ENCODE data around the gene P2RX2.

Gene P2RX2

GRCh38 chr12:132577191-132577920 lies 41.2 kb upstream of the P2RX2 start:
- Histone ChIP-seq H3K27me3 (ENCODE audit: low read depth, low read length) (no peaks in the 10 kb centered on the region), H3K36me3 (ENCODE audit: control insufficient read depth in 1 of 2, insufficient read depth in 2 of 2, low read length in 2 of 2) (peaks cover 0 to 81% of the 10 kb centered on the region in 2 donors), H3K4me1 (ENCODE audit: control insufficient read depth in 1 of 2, insufficient read depth in 2 of 2, low read length in 2 of 2) (peaks cover 0 to 3% of the 10 kb centered on the region in 2 donors), H3K27ac (ENCODE audit: low read length) (no peak overlapping the region), H3K9me3 (ENCODE audit: control insufficient read depth in 1 of 2, low read length in 2 of 2) (no peaks in the 10 kb centered on the region), H3K4me3 (ENCODE audit: low read depth in 1 of 2, low read length in 2 of 2) (no peak overlapping the region)

- peaks cover 0 to 3% of the 10 kb centered on the region in 2 donors for H3K4me1 ChIP-seq (ENCODE audit: control insufficient read depth in 1 of 2, insufficient read depth in 2 of 2, low read length in 2 of 2)
- no peaks in the 10 kb centered on the region for H3K9me3 ChIP-seq (ENCODE audit: control insufficient read depth in 1 of 2, low read length in 2 of 2)
- H3K4me3 ChIP-seq (ENCODE audit: low read depth in 1 of 2, low read length in 2 of 2) = no peak overlapping the region
- no peak overlapping the region for H3K27ac ChIP-seq (ENCODE audit: low read length)
- H3K36me3 ChIP-seq (ENCODE audit: control insufficient read depth in 1 of 2, insufficient read depth in 2 of 2, low read length in 2 of 2) = peaks cover 0 to 74% of the 10 kb centered on the region in 2 donors
- no peaks in the 10 kb centered on the region for H3K27me3 ChIP-seq (ENCODE audit: low read depth, low read length)
These were observed 40.5 kb upstream of the P2RX2 start for GRCh38 chr12:132578118-132578517.

GRCh38 chr12:132578826-132579225 lies 39.8 kb upstream of the P2RX2 start:
- H3K27me3 ChIP-seq (ENCODE audit: low read depth, low read length) = no peaks in the 10 kb centered on the region
- peaks cover 0 to 3% of the 10 kb centered on the region in 2 donors for H3K4me1 ChIP-seq (ENCODE audit: control insufficient read depth in 1 of 2, insufficient read depth in 2 of 2, low read length in 2 of 2)
- no peak overlapping the region for H3K4me3 ChIP-seq (ENCODE audit: low read depth in 1 of 2, low read length in 2 of 2)
- no peak overlapping the region for H3K27ac ChIP-seq (ENCODE audit: low read length)
- no peaks in the 10 kb centered on the region for H3K9me3 ChIP-seq (ENCODE audit: control insufficient read depth in 1 of 2, low read length in 2 of 2)
- peaks cover 0 to 67% of the 10 kb centered on the region in 2 donors for H3K36me3 ChIP-seq (ENCODE audit: control insufficient read depth in 1 of 2, insufficient read depth in 2 of 2, low read length in 2 of 2)

- Histone ChIP-seq H3K4me3 (ENCODE audit: low read depth in 1 of 2, low read length in 2 of 2) (no peak overlapping the region), H3K36me3 (ENCODE audit: control insufficient read depth in 1 of 2, insufficient read depth in 2 of 2, low read length in 2 of 2) (peaks cover 0 to 62% of the 10 kb centered on the region in 2 donors), H3K9me3 (ENCODE audit: control insufficient read depth in 1 of 2, low read length in 2 of 2) (no peaks in the 10 kb centered on the region), H3K4me1 (ENCODE audit: control insufficient read depth in 1 of 2, insufficient read depth in 2 of 2, low read length in 2 of 2) (peaks cover 0 to 3% of the 10 kb centered on the region in 2 donors), H3K27ac (ENCODE audit: low read length) (no peak overlapping the region), H3K27me3 (ENCODE audit: low read depth, low read length) (no peaks in the 10 kb centered on the region)
These were observed 38.8 kb upstream of the P2RX2 start for GRCh38 chr12:132579744-132580143.

- H3K27ac ChIP-seq (ENCODE audit: low read length) = no peak overlapping the region
- peaks cover 0 to 54% of the 10 kb centered on the region in 2 donors for H3K36me3 ChIP-seq (ENCODE audit: control insufficient read depth in 1 of 2, insufficient read depth in 2 of 2, low read length in 2 of 2)
- no peaks in the 10 kb centered on the region for H3K27me3 ChIP-seq (ENCODE audit: low read depth, low read length)
- no peaks in the 10 kb centered on the region for H3K9me3 ChIP-seq (ENCODE audit: control insufficient read depth in 1 of 2, low read length in 2 of 2)
- no peak overlapping the region for H3K4me3 ChIP-seq (ENCODE audit: low read depth in 1 of 2, low read length in 2 of 2)
- peaks cover 0 to 3% of the 10 kb centered on the region in 2 donors for H3K4me1 ChIP-seq (ENCODE audit: control insufficient read depth in 1 of 2, insufficient read depth in 2 of 2, low read length in 2 of 2)
These were observed 37.8 kb upstream of the P2RX2 start for GRCh38 chr12:132580701-132581292.

- no peaks in the 10 kb centered on the region for H3K9me3 ChIP-seq (ENCODE audit: control insufficient read depth in 1 of 2, low read length in 2 of 2)
- peaks cover 0 to 3% of the 10 kb centered on the region in 2 donors for H3K4me1 ChIP-seq (ENCODE audit: control insufficient read depth in 1 of 2, insufficient read depth in 2 of 2, low read length in 2 of 2)
- peaks cover 0 to 52% of the 10 kb centered on the region in 2 donors for H3K36me3 ChIP-seq (ENCODE audit: control insufficient read depth in 1 of 2, insufficient read depth in 2 of 2, low read length in 2 of 2)
- no peaks in the 10 kb centered on the region for H3K27me3 ChIP-seq (ENCODE audit: low read depth, low read length)
- no peak overlapping the region for H3K4me3 ChIP-seq (ENCODE audit: low read depth in 1 of 2, low read length in 2 of 2)
- H3K27ac ChIP-seq (ENCODE audit: low read length) = no peak overlapping the region
These were observed 37.1 kb upstream of the P2RX2 start for GRCh38 chr12:132581348-132582057.

GRCh38 chr12:132582058-132582420 lies 36.5 kb upstream of the P2RX2 start:
- Histone ChIP-seq H3K27me3 (ENCODE audit: low read depth, low read length) (no peaks in the 10 kb centered on the region), H3K27ac (ENCODE audit: low read length) (no peak overlapping the region), H3K4me3 (ENCODE audit: low read depth in 1 of 2, low read length in 2 of 2) (peak overlapping the region in 1 of 2 donors; percentile 44), H3K4me1 (ENCODE audit: control insufficient read depth in 1 of 2, insufficient read depth in 2 of 2, low read length in 2 of 2) (peaks cover 0 to 3% of the 10 kb centered on the region in 2 donors), H3K36me3 (ENCODE audit: control insufficient read depth in 1 of 2, insufficient read depth in 2 of 2, low read length in 2 of 2) (peaks cover 0 to 46% of the 10 kb centered on the region in 2 donors), H3K9me3 (ENCODE audit: control insufficient read depth in 1 of 2, low read length in 2 of 2) (no peaks in the 10 kb centered on the region)

- H3K36me3 ChIP-seq (ENCODE audit: control insufficient read depth in 1 of 2, insufficient read depth in 2 of 2, low read length in 2 of 2) = peaks cover 0 to 39% of the 10 kb centered on the region in 2 donors
- H3K27ac ChIP-seq (ENCODE audit: low read length) = no peak overlapping the region
- no peaks in the 10 kb centered on the region for H3K27me3 ChIP-seq (ENCODE audit: low read depth, low read length)
- no peaks in the 10 kb centered on the region for H3K9me3 ChIP-seq (ENCODE audit: control insufficient read depth in 1 of 2, low read length in 2 of 2)
- peaks cover 0 to 3% of the 10 kb centered on the region in 2 donors for H3K4me1 ChIP-seq (ENCODE audit: control insufficient read depth in 1 of 2, insufficient read depth in 2 of 2, low read length in 2 of 2)
- peak overlapping the region in 1 of 2 donors; percentile 44 for H3K4me3 ChIP-seq (ENCODE audit: low read depth in 1 of 2, low read length in 2 of 2)
These were observed 35.8 kb upstream of the P2RX2 start for GRCh38 chr12:132582582-132583410.

GRCh38 chr12:132583411-132583710 lies 35.2 kb upstream of the P2RX2 start:
- Histone ChIP-seq H3K4me1 (ENCODE audit: control insufficient read depth in 1 of 2, insufficient read depth in 2 of 2, low read length in 2 of 2) (peaks cover 0 to 3% of the 10 kb centered on the region in 2 donors), H3K36me3 (ENCODE audit: control insufficient read depth in 1 of 2, insufficient read depth in 2 of 2, low read length in 2 of 2) (peaks cover 0 to 33% of the 10 kb centered on the region in 2 donors), H3K4me3 (ENCODE audit: low read depth in 1 of 2, low read length in 2 of 2) (no peak overlapping the region), H3K27ac (ENCODE audit: low read length) (no peak overlapping the region), H3K27me3 (ENCODE audit: low read depth, low read length) (no peaks in the 10 kb centered on the region), H3K9me3 (ENCODE audit: control insufficient read depth in 1 of 2, low read length in 2 of 2) (no peaks in the 10 kb centered on the region)

GRCh38 chr12:132583736-132584135 lies 34.8 kb upstream of the P2RX2 start:
- Histone ChIP-seq H3K9me3 (ENCODE audit: control insufficient read depth in 1 of 2, low read length in 2 of 2) (no peaks in the 10 kb centered on the region), H3K27me3 (ENCODE audit: low read depth, low read length) (no peaks in the 10 kb centered on the region), H3K4me1 (ENCODE audit: control insufficient read depth in 1 of 2, insufficient read depth in 2 of 2, low read length in 2 of 2) (peaks cover 0 to 3% of the 10 kb centered on the region in 2 donors), H3K4me3 (ENCODE audit: low read depth in 1 of 2, low read length in 2 of 2) (no peak overlapping the region), H3K36me3 (ENCODE audit: control insufficient read depth in 1 of 2, insufficient read depth in 2 of 2, low read length in 2 of 2) (peaks cover 0 to 30% of the 10 kb centered on the region in 2 donors), H3K27ac (ENCODE audit: low read length) (no peak overlapping the region)

- Histone ChIP-seq H3K36me3 (ENCODE audit: control insufficient read depth in 1 of 2, insufficient read depth in 2 of 2, low read length in 2 of 2) (peaks cover 0 to 28% of the 10 kb centered on the region in 2 donors), H3K4me3 (ENCODE audit: low read depth in 1 of 2, low read length in 2 of 2) (no peak overlapping the region), H3K9me3 (ENCODE audit: control insufficient read depth in 1 of 2, low read length in 2 of 2) (no peaks in the 10 kb centered on the region), H3K27me3 (ENCODE audit: low read depth, low read length) (no peaks in the 10 kb centered on the region), H3K4me1 (ENCODE audit: control insufficient read depth in 1 of 2, insufficient read depth in 2 of 2, low read length in 2 of 2) (peaks cover 0 to 3% of the 10 kb centered on the region in 2 donors), H3K27ac (ENCODE audit: low read length) (no peak overlapping the region)
These were observed 34.1 kb upstream of the P2RX2 start for GRCh38 chr12:132584429-132584828.

Data from muscle layer of duodenum (tissue), 2 donors.